Posterior cingulate gyrus (tissue), 11 donors: ENCODE data around the gene NRG2.

Experiments used
- DNase-seq, 10 donors: peaks; one replicate each; pipeline versions ENCODE4 v3.0.0 to v3.0.0-alpha.2; 2020 to 2021; ENCODE audit warnings: mixed read lengths in 3 of 10
- intact Hi-C: fragments of 100-400 bp; cut with DNase I; formaldehyde crosslinking; loops from one replicate; pipeline ENCODE4 v1.15.1; 2023

The NRG2 gene

DNA sequence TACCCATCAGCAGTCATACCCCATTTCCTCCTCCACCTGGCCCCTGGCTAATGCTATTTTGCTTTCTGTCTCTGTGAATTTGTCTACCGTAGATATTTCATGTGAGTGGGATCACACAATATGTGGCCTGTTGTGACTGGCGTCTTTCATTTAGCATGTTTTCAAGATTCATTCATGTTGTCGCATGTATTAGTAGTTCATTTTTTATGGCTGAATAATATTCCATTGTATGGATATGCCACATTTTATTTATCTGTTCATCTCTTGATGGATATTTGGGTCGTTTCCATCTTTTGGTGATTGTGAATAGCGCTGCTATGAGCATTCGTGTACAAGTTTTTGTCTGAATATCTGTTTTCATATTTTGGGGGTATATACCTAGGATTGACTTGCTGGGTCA, 213.6 kb downstream of the NRG2 start:
- intact Hi-C loops = no loop called here
- DNase-seq = no peak

DNA sequence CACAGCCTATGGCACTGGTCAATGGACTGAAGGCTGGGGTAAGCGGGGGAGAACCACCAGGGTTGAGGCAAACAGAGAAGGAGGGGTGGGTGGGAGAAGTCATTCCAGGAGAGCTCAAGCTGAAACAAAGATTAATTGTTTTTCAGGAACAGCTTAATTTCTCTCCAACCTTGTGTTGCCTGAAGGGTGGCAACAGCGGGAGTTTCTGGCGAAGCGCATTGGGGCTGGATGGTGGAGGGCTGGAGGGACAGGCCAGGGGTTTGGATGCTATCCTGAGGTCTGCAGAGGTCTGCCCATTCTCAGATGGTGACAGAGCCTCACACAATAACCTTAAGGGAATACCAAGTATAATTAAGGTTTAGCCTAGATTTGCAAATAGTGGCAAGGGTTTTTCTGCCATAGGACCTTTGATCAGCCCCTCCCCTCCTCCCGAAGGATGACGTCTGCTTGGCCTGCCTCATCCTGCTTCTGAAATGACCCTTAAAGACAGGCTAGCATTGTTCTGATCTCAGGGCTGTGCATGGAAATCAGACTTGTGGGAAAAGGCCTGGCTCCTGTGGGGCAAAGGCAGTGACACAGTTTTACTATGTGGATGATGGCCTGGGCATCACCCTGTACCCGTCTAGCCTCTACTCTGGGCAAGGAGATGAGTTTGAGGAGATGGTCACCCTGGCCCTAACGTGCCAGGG, 214.7 kb downstream of the NRG2 start:
- DNase-seq = peak in 8 of 10 donors; percentile 33 to 93 (median 63)
- intact Hi-C loops = loop anchor here (1.0 kb wide), 1 partner anchor 40 kb away; no protein-coding TSS in a partner anchor

- DNase-seq = peak in 2 of 10 donors; percentile 44 to 68
- intact Hi-C loops = no loop called here
These were observed 217.4 kb downstream of the NRG2 start for GRCh38 chr5:139825690-139826089.

GRCh38 chr5:139823757-139824355, 219.2 kb downstream of the NRG2 start:
- peak in 1 of 10 donors; percentile 19 for DNase-seq
- intact Hi-C loops = no loop called here

GRCh38 chr5:139822553-139823425, 220.3 kb downstream of the NRG2 start:
- peak in 2 of 10 donors; percentile 44 to 66 for DNase-seq
- intact Hi-C loops = no loop called here

- intact Hi-C loops = no loop called here
- DNase-seq = peak in 1 of 10 donors; percentile 18
These were observed 221.1 kb downstream of the NRG2 start for GRCh38 chr5:139821806-139822552.

- intact Hi-C loops = no loop called here
- DNase-seq = peak in 1 of 10 donors; percentile 4
These were observed 222.5 kb downstream of the NRG2 start for GRCh38 chr5:139820606-139821005.

DNA sequence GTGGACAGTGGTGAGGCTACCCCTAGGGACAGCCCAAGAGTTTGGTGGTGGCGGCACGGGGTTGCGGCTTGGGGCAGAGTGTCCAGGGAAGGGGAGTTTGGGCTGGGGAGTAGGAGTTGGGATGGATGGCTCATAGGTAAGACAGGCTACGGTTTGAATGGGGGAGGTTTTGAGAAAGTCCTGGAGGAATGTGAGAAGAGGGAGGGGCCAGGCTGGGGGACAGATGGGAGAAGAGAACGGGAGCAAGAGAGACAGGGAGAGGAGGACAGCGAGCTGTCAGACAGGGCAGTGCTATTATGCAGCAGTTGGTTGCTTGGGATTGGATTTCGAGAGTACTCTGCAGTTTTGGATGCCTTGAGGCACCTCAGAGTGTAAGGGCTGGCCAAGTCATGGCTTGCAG, 223.0 kb downstream of the NRG2 start:
- DNase-seq = peak in 1 of 10 donors; percentile 21
- intact Hi-C loops = no loop called here

- peak in 2 of 10 donors; percentile 8 to 54 for DNase-seq
- intact Hi-C loops = no loop called here
These were observed 225.1 kb downstream of the NRG2 start for GRCh38 chr5:139817970-139818369.

GRCh38 chr5:139817362-139817761, 225.7 kb downstream of the NRG2 start:
- DNase-seq = peak in 1 of 10 donors; percentile 42
- intact Hi-C loops = no loop called here

- intact Hi-C loops = no loop called here
- DNase-seq = peak in 2 of 10 donors; percentile 61 to 66
These were observed 226.5 kb downstream of the NRG2 start for GRCh38 chr5:139816566-139816965.

DNA sequence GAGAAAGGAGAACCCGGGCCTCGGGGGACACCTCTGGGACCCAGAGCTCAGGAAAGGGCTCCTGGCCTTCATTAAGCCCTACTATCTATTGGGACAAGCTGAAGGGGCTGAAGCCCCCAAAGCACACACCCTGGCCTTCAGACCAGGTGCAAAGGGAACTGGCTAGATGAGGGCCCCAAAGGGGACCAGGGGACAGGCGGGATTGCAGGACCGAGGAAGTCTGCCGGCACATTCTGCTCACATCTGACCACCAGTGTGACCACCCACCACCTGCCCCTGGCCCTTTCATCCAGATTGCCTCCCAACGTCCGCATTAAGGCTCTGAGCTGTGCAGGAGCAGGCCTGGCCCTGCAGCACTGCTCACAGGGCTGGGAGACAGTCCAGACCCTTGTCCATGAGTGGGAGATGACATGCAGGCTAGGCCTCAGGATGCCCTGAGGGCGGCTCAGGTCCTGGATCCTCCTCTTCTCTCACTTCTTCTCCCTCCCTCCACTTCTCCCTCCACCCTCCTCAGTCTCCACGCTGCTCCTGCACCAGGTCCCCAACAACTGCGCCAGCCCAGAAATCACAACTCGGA, 228.3 kb downstream of the NRG2 start:
- intact Hi-C loops = no loop called here
- DNase-seq = peak in 2 of 10 donors; percentile 51 to 59

DNA sequence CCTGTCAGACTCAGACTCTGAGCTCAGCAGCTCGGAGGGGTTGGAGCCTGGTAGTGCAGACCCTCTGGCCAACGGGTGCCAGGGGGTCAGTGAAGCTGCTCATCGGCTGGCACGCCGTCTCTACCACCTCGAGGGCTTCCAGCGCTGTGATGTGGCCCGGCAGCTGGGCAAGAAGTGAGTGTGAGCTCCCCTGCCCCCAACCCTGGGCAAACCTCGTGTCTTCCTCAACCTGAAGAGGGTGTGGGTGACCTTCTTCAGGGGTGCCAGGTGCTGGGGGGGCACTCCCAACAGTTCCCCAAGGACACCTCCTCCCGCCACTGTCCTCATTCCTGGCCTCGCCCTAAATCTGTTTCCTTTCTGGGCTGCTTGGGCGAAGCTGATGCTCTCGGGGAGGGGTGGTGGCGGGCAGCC, 228.9 kb downstream of the NRG2 start:
- DNase-seq = peak in 2 of 10 donors; percentile 47 to 81

GRCh38 chr5:139812836-139813805, 230.0 kb downstream of the NRG2 start:
- intact Hi-C loops = no loop called here
- DNase-seq = peak in 2 of 10 donors; percentile 59 to 78

More for the DNA sequence above, 228.9 kb downstream of the NRG2 start:
- intact Hi-C loops = no loop called here

DNA sequence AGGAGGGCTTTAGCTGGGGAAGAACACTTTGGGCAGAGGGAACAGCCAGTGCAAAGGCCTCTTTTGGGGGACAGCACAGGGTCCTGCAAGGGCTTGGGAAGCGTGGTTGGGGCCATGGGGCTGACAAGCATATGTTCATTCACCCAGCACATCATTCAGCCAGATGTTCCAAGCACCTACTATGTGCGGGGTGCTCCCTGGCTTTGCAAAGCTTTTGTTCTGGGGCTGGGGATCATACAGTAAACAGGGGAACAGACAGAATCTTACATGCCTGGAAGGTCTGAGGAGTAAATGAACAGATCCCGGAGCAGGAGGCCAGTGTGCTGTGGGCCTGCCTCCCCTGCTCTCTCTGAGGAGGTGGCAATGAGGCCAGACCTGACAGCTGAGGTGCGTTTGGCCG, 230.8 kb downstream of the NRG2 start:
- DNase-seq = peak in 1 of 10 donors; percentile 42
- intact Hi-C loops = no loop called here

DNA sequence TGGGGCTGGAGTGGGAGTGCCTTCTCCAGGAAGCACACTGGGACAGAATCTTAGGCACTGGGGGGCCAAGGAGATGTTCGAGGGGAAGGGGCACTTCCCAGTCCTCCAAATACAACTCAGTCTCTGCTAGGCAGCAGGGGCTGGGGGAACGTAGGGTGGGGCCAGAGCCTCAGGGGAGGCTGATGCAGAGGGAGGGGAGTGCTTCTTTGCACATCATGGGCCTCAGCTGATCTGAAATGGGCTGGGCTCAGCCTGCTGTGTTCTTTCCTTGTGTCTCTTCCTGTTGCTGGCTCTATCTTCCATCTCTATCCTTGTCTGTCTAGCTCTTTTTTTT, 231.9 kb downstream of the NRG2 start:
- DNase-seq = no peak
- intact Hi-C loops = no loop called here

GRCh38 chr5:139810341-139811273, 232.5 kb downstream of the NRG2 start:
- intact Hi-C loops = no loop called here
- peak in 2 of 10 donors; percentile 75 for DNase-seq
